HS-27A (cell line): ENCODE data around the gene ARHGAP42.
"Not testable (repeated sequence)": the region's sequence is repeated elsewhere in the genome, so short reads cannot be mapped to it uniquely, and the experiment has no call there.

Experiments used
- DNase-seq: peaks from one replicate; pipeline ENCODE4 v3.0.0-alpha.2; 2012; ENCODE audit warnings: low read depth, missing footprints

Gene ARHGAP42

DNA sequence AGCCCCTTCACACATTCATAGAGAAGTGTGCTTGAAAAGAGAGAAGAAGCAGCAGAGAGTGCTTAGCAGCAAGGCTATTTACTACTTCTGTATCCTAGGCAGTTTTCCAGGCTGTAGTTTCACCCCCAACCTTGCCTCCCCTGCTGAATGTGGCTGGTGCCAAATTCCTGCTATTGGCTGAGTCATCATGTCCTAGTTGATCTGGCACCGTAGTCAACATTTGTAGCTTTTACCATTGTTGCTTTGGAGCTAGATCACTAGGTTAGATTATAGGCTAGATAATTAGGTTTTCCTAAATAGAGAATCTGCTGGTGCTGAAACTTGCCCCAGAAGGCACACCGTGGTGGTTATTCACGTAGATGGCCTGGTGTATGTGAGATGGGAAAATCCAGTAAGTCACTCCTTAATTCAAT is 32.7 kb downstream of the ARHGAP42 start:
- no peak for DNase-seq

DNA sequence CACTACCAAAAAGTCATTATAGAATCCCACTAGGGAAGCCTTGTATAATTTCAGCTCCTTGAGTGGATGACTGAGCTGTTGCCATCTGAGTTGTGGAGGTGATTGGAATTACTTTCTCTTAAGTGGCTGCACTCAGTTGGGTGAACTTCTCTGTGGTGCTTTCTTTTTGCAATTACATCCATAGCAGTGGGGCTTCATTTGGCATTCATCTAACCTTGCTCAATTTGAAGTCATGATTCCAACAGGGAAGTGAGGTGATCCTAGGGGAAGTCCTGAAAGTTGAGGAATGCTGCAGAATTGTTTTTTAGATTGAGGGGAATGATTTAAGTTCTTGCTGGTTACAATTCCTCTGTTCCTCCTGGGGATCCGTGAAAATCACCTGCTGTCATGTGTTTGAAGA is 39.6 kb downstream of the ARHGAP42 start:
- no peak for DNase-seq

DNA sequence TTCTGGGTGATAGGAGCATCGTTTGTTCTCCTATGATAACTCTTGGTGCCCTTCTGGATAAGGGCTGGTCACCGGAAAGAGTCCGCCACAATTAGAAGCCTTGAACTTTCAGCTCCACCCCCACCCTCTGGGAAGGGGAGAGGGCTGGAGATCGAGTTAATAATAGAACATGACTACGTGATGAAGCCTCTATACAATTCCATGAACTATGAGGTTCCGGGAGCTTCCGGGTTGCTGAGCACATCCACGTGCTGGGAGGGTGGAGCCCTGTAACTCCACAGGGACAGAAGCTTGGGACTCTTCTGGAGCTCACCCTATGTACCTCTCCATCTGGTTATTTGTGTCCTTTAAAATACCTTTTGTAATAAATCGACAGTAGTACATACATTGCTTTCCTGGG is 40.3 kb downstream of the ARHGAP42 start:
- no peak for DNase-seq

DNA sequence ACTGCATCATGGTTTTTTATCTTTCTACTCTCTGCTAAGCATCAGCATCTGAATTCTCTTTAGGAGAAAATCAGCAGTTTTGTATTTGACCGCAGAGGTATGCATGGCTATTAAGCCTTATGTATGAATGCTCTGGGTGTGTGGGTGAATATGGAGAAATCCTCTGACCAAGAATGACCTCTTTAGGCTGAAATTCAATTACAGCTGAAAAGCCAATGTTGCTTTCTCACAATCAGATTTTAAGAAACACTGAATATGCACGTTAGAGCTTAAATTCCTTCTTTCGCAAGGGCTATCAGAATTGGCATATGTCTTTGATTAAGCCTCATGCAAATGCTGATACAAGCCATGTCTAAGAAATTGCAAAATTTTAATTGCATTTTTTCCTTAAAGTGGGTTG is 43.2 kb downstream of the ARHGAP42 start:
- DNase-seq: no peak

DNA sequence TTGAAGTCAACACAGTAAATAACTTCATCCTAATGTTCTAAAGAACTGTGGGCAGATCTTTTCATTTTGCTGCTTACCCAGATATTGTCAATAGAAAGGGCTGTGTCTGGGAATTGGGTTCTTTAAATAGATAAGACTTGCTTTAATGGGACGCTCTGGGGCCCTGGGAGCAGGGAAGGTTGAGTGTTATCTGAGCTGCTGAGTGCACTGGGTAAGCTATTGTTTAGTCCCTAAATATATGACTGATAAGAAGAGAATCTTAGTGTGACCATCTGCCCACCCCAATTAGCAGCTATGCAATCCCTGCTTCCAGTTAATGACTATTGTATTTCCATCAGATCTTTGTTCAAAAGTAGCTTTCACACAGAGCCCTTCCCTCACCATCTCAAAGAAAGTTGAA is 44.4 kb downstream of the ARHGAP42 start:
- DNase-seq: no peak

DNA sequence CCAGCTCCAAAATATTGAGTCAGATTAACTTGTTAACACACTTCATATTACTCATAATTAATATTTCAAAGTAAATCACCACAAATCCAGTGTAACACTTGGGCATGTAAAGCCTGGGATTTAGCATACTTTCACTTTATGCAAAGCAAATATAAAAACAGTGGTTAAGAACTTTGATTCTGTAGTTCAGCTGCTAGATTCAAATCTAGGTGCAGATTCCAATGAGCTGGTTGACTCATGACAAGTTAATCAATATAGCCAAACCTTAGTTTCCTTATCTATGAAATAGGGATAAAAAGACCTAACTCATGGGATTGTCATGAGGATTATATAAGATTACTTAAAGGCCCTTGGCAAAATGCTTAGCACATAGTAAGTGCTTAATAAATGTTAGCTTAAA is 45.9 kb downstream of the ARHGAP42 start:
- DNase-seq: no peak

DNA sequence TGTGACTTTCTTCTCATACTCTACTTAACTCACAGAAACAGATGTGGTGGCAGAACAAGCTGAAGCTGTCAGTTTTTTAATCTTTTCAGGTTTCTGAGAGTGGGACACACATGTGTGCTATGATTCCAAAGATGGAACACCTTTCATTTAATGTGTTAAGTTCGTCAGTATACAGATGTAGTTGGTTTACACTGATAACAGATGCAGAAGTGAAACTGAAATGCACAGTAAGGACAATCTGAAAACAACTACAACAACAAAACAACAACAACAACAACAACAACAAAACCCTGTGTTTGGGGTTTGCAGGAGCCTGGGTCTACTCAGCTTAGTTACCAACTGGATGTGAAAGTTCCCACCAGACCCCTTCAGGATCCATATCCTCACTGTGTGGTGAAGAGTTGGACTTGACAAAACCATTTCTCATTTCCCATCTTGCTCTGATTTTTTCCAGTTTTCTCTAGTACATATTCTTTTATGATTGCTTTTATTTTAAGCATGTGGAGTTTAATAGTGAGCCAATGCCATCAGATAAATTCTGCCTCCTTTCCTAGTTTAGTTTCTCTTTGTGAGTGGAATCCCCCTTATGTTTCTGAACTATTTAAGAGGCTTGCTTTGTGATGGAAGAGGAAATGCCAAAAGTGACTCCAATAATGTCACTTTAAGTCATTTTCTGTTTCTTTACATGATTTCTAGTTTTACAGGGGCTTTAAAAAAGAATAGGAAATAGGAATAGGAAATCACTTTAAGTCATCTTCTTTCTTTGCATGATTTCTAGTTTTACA is 47.8 kb downstream of the ARHGAP42 start:
- no peak for DNase-seq

DNA sequence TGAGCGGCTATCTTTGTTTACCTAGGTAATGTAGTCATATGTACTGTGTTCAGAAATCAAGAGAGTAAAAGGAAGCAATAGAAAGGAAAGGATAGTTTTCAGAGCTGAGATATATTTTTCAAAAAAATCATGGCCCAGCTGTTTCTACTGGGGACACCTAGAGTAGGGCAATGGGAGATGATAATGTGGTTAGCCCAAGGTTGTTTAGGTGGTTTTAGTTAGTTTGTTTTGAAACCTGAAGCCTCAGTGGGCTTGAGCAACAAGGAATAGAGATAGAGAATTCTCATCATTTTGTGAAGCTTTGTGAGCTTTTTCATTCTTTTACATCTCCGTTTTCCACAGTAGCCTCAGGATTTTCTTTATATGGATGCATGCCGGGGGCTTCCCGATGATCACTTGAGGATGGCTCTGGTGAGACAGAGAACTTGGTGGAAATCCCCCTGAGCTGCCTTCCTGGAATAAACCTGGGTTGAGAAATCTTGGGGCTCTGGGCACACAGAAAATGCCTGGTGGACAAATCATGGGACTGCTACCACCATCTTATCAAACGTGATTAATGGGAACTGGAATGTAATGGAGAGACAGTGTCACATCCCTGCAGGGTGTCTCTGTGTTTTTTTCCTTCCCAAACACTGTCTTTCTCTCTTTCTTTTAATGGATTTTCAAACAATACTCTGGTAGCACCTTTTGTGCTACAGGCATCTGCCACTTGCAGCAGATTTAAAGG is 49.0 kb downstream of the ARHGAP42 start:
- no peak for DNase-seq

DNA sequence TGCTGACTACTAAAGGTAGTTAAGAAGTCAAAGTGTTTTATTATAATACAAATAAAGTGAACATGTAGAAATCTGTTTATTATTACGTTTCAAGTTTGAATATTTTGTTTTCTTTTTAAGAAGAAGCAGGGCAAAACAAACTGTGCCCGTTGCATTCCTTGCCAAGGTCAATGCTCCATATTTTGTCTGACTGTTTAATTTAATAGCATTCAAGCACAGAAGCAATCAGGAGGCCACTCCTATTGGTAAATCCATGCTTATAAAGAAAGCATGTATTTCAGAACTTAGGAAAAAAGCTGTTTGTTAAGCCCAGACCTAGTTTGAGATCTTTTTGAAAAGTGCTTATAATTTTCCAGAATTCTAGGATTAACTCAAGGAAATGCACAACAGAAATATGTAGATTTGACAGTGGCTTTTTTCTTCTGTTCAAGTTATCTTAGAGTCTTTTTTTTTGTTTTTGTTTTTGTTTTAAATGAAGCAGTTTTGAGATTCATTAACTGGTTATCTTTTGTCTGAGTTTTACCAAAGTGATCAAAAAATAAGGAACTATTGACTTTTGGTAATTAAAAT is 51.7 kb downstream of the ARHGAP42 start:
- DNase-seq: no peak

DNA sequence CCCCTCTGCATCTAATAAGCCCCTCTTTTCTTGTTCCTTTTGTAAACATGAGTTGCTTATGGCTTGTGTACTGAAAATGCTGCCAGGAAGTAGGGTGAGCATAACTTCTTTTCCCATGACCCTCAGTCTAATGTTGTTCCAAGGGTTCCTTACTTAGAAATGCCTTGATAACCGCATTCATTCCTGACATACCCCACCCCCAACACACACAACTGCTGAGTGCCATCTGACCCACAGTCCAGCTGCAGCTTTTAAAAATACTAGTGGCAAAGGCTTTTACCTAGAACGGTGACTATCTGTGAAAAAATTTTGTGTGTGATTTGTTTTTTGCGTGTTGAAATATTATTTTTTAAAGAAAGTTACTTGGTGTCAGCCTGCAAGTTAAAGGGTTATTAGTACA is 52.6 kb downstream of the ARHGAP42 start:
- DNase-seq: peak; percentile 59

DNA sequence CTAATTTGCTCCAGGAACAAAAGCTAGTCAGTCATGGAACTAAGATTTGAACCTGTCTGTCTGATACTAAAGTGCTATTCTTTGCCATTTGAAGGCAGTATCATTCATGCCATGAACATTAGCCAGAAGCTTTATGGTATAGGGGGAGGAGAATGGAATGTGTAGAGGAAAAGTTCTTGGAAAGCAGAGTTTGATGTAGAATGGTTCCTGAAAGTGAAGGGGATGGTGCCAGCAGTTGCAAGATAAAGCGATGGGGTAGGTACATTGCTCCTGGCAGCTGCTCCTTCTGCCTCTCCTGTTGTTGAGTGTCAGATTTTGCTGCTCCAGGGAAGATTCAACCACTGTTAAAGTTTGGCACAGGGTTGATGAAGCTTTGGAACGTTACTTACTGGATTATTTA is 53.4 kb downstream of the ARHGAP42 start:
- DNase-seq: no peak

DNA sequence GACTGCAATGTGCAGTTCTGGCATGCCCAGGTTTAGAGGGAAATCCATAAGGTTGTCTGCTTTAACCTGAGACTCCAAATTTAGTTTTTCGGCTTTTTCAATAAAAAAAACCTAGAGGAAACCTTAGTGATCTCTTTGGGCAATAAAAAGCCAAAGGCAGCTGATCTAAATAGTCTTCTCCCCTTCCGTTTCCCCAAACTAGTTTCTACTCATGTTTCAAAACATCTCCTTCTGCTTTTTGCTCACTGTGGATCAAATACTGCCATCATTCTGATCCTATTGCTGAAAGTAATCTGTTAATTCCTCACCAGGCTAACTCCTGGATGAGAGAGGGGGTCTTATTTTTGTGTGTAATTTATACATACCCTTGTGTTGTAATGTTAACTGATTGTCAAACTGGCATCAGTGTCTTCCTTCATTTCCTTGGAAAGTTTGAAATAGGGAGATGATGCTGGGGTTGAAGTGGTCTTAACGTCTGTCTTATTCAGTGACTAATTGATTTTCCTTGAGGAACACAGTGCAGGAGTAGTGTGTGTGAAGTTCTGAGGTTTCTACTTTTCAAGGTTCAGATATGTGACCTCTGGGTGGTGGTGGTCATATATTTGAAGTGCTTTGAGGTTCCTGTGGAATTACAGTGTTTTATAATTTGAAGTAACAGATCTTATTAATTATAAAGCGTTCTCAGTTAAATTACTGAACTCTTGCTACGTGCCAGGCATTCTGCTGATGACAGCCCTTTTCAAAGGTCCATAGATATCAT is 55.0 kb downstream of the ARHGAP42 start:
- DNase-seq: no peak

DNA sequence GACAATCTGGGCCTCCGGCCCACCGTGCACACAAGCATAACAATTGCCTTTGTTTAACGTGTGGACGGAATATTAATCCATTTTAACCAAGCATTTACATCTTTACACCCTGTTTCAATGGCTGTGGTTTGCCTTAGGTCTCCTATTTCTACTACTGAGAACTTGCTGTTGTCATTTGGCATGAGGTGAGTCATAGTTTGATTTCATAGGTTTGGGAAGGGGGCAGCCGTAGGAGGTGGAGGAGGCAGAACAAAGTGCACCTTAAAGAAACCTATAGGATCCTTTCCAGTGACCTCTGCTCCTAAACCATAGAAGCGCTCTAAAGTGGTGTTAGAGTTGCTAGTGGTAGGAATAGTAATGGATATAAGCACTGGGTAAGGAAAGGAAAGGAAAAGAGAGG is 59.4 kb downstream of the ARHGAP42 start:
- no peak for DNase-seq

DNA sequence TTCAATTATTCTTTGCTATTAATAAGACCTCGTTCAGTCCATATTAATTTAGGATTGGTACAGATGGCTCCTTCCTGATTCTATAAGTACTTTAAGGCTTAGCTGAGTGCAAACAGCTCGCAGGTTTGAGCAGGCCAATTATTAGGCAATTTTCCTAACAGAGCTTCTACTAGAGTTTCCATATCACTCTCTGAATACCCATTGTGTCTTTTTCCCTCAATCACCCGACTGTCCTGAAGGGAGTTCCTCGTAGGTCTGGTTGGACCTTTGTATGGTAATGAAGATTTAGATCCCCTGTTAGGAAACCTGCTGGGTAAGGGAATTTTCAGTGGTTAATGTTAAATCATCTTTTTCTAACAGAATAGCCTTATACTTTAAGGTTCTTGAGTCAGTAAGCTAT is 61.1 kb downstream of the ARHGAP42 start:
- no peak for DNase-seq

DNA sequence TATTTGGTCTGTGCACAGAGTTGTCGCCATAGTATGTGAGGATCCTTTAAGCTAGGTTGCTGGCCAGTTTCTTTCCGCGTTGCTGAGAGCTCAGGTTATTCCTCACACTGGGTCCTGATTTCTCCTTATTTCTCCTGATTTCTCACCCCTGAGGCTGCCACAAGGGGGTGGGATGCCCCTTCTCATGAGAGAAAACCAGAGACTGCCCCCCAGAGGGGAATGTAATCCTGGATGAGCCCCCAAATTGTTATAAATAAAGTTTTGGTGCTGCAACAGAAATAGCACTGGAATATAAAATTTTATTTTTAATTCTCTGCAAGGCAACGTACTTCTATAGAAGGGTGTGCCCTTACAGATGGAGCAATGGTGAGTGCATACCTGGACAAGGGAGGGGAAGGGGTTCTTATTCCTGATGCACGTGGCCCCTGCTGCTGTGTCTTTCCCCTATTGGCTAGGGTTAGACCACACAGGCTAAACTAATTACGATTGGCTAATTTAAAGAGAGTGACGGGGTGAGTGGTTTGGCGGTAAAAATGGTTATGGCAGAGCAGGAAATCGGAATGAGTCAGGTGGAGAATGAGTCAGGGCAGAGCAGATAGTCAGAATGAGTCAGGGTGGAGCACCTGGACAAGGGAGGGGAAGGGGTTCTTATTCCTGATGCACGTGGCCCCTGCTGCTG is 62.9 kb downstream of the ARHGAP42 start:
- not testable (repeated sequence) for DNase-seq

DNA sequence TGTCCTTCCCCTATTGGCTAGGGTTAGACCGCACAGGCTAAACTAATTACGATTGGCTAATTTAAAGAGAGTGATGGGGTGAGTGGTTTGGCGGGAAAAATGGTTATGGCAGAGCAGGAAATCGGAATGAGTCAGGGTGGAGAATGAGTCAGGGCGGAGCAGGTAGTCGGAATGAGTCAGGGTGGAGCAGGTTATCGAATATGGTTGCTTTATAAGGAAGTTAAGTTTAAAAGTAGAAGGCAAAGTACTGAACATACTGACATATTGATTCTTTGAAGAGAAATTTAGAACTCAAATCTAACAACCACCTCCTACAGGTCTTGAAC is 63.4 kb downstream of the ARHGAP42 start:
- not testable (repeated sequence) for DNase-seq

DNA sequence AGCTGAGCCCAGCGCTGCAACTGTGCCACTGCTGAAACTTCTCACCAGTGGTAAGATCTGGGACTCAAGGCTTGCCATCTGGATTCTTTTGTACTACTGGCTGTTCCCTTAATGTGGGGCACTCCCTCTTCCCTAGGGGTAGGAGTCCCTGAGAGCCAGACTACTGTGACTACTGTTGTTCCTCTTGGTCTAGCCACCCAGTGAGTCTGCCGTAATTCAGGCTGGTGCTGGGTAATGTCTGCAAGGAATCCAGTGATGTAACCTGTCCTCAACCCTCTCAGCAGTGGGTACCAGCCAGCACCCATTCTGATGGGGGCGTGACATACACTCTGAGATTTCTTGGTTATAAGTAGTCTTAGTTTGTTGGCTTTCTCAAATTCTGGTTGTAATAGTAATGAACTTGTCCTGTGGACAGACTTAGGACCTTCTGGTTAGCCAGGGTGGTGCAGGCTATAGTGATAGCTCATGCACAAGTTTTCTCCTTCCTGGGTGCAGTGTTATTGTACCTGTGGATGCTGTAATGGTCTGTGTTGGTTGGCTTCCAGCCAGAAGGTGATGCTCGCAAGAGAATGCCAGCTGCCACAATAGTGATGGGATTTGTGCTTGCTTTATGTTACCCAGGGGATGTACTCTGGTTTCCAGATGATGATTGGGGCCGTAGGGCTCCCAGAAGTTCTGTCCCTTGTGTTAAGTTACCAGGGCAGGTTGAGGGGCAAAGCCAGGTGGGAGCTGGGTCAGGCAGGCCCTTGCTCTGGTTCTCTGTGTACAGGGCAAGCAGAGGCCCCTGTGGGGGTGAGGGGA is 65.5 kb downstream of the ARHGAP42 start:
- DNase-seq: no peak

DNA sequence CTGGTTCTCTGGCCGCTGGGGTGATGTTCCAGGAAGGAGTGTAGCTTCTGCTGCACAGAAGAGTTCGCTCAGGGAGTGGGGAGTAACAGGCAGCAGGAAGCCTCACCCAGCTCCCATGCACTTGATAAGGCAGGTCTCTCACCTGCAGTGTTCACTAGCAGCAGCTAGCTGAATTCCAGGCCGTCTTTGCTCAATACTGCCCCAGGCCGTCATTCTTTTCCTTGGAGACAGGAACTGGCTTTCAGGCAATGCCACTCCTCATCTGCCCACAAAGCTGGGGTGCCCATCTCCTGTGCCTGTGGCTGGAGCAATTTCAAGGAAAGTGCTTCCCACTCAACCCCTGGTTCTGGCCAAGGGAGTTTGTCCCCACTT is 66.1 kb downstream of the ARHGAP42 start:
- DNase-seq: no peak

DNA sequence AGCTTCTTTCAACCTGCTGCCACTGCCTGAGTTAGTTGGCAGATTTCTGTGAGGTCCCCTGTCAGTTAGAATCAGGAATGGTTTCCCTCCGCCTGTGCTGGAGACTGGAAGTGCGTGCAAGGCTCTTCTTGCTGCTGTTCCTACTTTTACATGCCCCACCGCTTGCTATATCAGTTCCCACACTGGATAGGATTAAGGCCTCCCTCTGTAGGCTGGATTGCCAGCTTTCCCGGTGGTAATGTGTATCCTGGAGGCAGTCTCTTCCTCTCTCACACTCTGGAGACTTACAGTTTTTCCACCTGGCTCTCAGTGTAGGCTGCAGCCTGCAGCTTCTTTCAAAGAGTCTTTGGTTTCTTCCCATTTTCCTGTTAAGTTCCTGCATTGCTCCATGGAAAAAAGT is 66.5 kb downstream of the ARHGAP42 start:
- no peak for DNase-seq

DNA sequence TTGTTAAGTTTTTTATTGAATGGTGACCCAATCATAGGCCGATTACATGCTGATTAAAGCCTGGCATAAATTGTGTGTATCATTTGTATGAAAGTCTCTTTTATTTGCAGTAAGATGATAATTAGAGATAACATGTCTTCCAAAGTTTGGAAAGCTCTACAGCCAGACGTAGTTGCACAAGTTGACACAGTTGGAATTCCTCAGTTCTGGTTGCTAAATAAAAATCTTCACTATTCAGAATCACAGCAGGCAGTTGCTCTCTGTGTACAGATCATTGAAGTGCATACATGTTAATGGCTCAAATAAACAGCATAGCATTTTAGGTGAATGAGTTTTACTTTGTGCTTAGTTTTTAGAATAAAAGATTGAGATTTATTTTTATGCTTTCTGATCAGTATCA is 69.5 kb downstream of the ARHGAP42 start:
- DNase-seq: no peak

DNA sequence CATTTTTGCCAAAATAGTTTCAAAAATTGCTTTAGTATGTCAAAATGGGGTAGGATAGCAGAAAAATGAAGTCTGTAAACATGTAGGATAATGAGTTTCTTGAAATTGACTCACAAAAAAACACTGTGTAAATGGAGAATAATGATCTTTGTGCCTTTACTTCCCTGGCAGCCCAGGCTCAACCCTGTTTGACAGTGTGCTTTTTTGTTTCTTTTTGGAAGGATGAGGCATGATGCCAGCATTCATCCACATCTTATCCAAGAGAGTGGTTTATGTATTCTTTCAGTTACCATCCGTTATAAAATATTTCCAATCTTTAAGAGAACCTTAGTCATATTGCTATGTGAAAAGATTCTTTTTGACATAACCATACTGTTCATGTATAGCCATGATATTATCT is 70.6 kb downstream of the ARHGAP42 start:
- DNase-seq: no peak
